Effector memory CD4-positive, alpha-beta T cell (primary cell): ENCODE data around the gene NRP1.

Source experiments
- DNase-seq, 3 donors: peaks; one replicate each; pipeline ENCODE4 v3.0.0-alpha.2; 2020
- H3K27ac ChIP-seq: 2 replicates; pipeline ENCODE4 v1.7.0; 2013; ENCODE audit warnings: mild to moderate bottlenecking, low read length, moderate library complexity; ENCODE audit not compliant: insufficient read depth, poor library complexity, severe bottlenecking
- H3K27me3 ChIP-seq: replicated peaks from 2 replicates; pipeline ENCODE4 v1.7.0; 2013; ENCODE audit warnings: mild to moderate bottlenecking, low read length; ENCODE audit not compliant: insufficient read depth, control insufficient read depth, poor library complexity, severe bottlenecking
- H3K36me3 ChIP-seq: 2 replicates; pipeline ENCODE4 v1.7.0; 2013; ENCODE audit warnings: mild to moderate bottlenecking, low read length, moderate library complexity; ENCODE audit not compliant: control insufficient read depth, insufficient read depth
- H3K4me1 ChIP-seq: 2 replicates; pipeline ENCODE4 v1.7.0; 2013; ENCODE audit warnings: low read length, mild to moderate bottlenecking; ENCODE audit not compliant: control insufficient read depth, insufficient read depth, poor library complexity, severe bottlenecking
- H3K4me3 ChIP-seq: 2 replicates; pipeline ENCODE4 v1.7.0; 2013; ENCODE audit warnings: low read length, low read depth, mild to moderate bottlenecking; ENCODE audit not compliant: insufficient read depth, poor library complexity, severe bottlenecking
- H3K9me3 ChIP-seq: 2 replicates; pipeline ENCODE4 v1.7.0; 2013; ENCODE audit warnings: mild to moderate bottlenecking, low read length, moderate library complexity; ENCODE audit not compliant: control insufficient read depth

Gene NRP1

GRCh38 chr10:33151344-33151864 is 183.1 kb downstream of the NRP1 start:
- Histone ChIP-seq H3K4me1 (peaks cover 54% of the 10 kb centered on the region), H3K9me3 (no peaks in the 10 kb centered on the region), H3K4me3 (no peak overlapping the region), H3K27ac (peak overlapping the region; percentile 80), H3K36me3 (no peaks in the 10 kb centered on the region), H3K27me3 (no peaks in the 10 kb centered on the region)
- DNase-seq: no peak

GRCh38 chr10:33150889-33151288 is 183.6 kb downstream of the NRP1 start:
- Histone ChIP-seq H3K36me3 (no peaks in the 10 kb centered on the region), H3K4me3 (no peak overlapping the region), H3K27ac (peak overlapping the region; percentile 80), H3K27me3 (no peaks in the 10 kb centered on the region), H3K4me1 (peaks cover 54% of the 10 kb centered on the region), H3K9me3 (no peaks in the 10 kb centered on the region)
- DNase-seq: no peak

- DNase-seq: no peak
- Histone ChIP-seq H3K4me1 (peaks cover 49% of the 10 kb centered on the region), H3K4me3 (no peak overlapping the region), H3K27me3 (no peaks in the 10 kb centered on the region), H3K9me3 (no peaks in the 10 kb centered on the region), H3K27ac (peak overlapping the region; percentile 80), H3K36me3 (no peaks in the 10 kb centered on the region)
Measured at GRCh38 chr10:33150146-33150545, 184.3 kb downstream of the NRP1 start.

GRCh38 chr10:33147013-33147310 is 187.5 kb downstream of the NRP1 start:
- Histone ChIP-seq H3K27ac (no peak overlapping the region), H3K27me3 (no peaks in the 10 kb centered on the region), H3K4me3 (no peak overlapping the region), H3K4me1 (peaks cover 46% of the 10 kb centered on the region), H3K36me3 (no peaks in the 10 kb centered on the region), H3K9me3 (no peaks in the 10 kb centered on the region)
- no peak for DNase-seq

GRCh38 chr10:33146189-33147012 is 188.1 kb downstream of the NRP1 start:
- Histone ChIP-seq H3K9me3 (no peaks in the 10 kb centered on the region), H3K36me3 (no peaks in the 10 kb centered on the region), H3K4me3 (no peak overlapping the region), H3K27me3 (no peaks in the 10 kb centered on the region), H3K4me1 (peaks cover 43% of the 10 kb centered on the region), H3K27ac (no peak overlapping the region)
- no peak for DNase-seq

- H3K4me3 ChIP-seq: no peak overlapping the region
- H3K27me3 ChIP-seq: no peaks in the 10 kb centered on the region
- H3K27ac ChIP-seq: no peak overlapping the region
- H3K4me1 ChIP-seq: peaks cover 43% of the 10 kb centered on the region
- H3K9me3 ChIP-seq: no peaks in the 10 kb centered on the region
- no peaks in the 10 kb centered on the region for H3K36me3 ChIP-seq
- DNase-seq: no peak
Measured at GRCh38 chr10:33145451-33146188, 188.8 kb downstream of the NRP1 start.

- H3K4me3 ChIP-seq: no peak overlapping the region
- H3K9me3 ChIP-seq: no peaks in the 10 kb centered on the region
- no peak for DNase-seq
- peak overlapping the region; percentile 23 for H3K27ac ChIP-seq
- no peaks in the 10 kb centered on the region for H3K36me3 ChIP-seq
- H3K27me3 ChIP-seq: no peaks in the 10 kb centered on the region
- H3K4me1 ChIP-seq: peaks cover 48% of the 10 kb centered on the region
Measured at GRCh38 chr10:33143160-33143728, 191.2 kb downstream of the NRP1 start.

- H3K27me3 ChIP-seq: no peaks in the 10 kb centered on the region
- peaks cover 57% of the 10 kb centered on the region for H3K4me1 ChIP-seq
- H3K27ac ChIP-seq: no peak overlapping the region
- no peaks in the 10 kb centered on the region for H3K36me3 ChIP-seq
- no peaks in the 10 kb centered on the region for H3K9me3 ChIP-seq
- H3K4me3 ChIP-seq: no peak overlapping the region
- no peak for DNase-seq
Measured at GRCh38 chr10:33142295-33142694, 192.2 kb downstream of the NRP1 start.

- H3K4me3 ChIP-seq: no peak overlapping the region
- H3K36me3 ChIP-seq: no peaks in the 10 kb centered on the region
- no peak overlapping the region for H3K27ac ChIP-seq
- peaks cover 68% of the 10 kb centered on the region for H3K4me1 ChIP-seq
- H3K9me3 ChIP-seq: no peaks in the 10 kb centered on the region
- DNase-seq: no peak
- no peaks in the 10 kb centered on the region for H3K27me3 ChIP-seq
Measured at GRCh38 chr10:33141251-33141650, 193.2 kb downstream of the NRP1 start.

GRCh38 chr10:33139181-33139646 is 195.3 kb downstream of the NRP1 start:
- H3K4me3 ChIP-seq: peak overlapping the region; percentile 37
- H3K4me1 ChIP-seq: peaks cover 85% of the 10 kb centered on the region

More at GRCh38 chr10:33139181-33139646, 195.3 kb downstream of the NRP1 start:
- Histone ChIP-seq H3K27ac (peak overlapping the region; percentile 95), H3K9me3 (no peaks in the 10 kb centered on the region), H3K27me3 (no peaks in the 10 kb centered on the region), H3K36me3 (no peaks in the 10 kb centered on the region)
- DNase-seq: peak; percentile 61 to 75 (median 70)
